ENCODE measurements around the gene MGAT2.
"Not testable (repeated sequence)": the region's sequence is repeated elsewhere in the genome, so short reads cannot be mapped to it uniquely, and the experiment has no call there.

The MGAT2 gene

DNA sequence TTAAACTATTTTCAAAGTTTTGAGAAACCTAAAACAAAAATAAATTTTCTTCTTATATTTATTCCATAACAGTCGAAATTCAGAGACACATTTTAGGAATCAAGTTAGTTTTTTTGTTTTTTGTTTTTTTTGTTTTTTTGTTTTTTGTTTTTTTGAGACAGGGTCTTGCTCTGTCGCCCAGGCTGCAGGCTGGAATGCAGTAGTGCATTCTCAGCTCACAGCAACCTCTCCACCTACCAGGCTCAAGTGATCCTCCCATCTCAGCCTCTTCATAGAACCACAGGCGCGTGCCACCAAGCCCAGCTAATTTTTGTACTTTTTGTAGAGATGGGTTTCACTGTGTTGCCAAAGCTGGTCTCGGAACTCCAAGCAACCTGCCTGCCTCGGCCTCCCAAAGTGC lies 32.9 kb downstream of the MGAT2 start:
- no peak for DNase-seq (ENCODE audit: low read depth, low spot score)

DNA sequence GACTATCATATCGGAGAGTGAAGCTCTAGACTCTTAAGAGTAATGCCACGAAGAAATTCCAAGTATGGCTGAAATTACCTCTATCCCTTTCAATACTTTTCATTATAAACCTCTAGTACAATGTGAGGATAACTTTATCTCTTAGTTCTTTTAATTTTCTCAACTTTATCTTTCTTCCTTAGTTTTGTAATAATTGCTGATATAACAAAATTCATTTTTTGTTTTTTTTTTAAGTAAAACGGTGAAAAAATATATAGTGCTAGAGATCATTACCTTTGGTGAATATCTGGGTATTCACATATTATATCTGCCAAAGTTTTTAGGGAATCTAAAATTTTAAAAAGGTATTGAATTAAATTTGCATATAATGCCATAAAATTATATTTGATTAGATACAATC lies 33.9 kb downstream of the MGAT2 start:
- DNase-seq (ENCODE audit: low read depth, low spot score), result no peak

DNA sequence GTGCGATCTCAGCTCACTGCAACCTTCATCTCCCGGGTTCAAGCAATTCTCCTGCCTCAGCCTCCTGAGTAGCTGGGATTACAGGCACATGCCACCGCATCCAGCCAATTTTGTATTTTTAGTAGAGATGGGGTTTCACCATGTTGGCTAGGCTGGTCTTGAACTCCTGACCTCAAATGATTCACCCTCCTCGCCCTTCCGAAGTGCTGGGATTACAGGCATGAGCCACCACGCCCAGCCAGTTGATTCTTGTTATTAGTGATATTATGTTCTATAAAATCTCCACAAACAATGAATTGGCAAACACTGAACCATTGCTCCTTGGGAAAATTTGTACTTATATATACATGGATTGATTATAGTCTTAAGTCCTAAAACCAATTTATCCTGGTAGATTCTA lies 36.9 kb downstream of the MGAT2 start:
- not testable (repeated sequence) for DNase-seq (ENCODE audit: low read depth, low spot score)

DNA sequence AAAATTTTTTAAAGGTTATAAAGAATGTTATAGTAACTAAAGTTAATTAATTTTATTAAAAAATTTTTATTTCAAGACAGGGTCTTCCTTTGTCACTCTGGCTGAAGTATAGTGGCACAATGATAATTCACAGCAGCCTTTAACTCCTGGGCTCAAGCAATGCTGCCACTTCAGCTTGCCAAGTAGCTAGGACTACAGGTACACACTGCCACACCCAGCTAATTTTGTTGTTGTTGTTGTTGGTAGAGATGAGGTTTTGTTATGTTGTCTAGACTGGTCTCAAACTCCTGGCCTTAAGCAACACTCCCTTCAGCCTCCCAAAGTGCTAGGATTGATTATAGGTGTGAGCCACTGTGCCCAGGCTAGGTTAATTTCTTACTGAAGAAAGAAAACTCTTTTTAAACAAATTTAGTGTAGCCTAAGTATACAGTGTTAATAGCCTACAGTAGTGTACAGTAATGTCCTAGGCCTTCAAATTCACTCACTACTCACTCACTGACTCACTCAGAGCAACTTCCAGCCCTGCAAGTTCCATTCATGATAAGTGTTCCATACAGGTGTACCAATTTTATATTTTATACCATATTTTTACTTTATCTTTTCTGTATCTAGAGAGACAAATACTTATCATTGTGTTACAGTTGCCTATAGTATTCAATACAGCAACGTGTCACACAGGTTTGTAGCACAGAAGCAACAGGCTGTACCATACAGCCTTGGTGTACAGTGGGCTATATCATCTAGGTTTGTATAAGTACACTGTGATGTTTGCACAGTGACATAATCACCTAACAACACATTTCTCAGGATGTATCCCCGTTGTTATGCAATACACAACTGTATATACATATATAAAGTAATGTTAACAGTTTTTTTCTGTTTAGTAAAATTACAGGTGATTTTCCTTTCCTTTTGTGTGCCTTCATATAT lies 39.2 kb downstream of the MGAT2 start:
- DNase-seq (ENCODE audit: low read depth, low spot score), result no peak

DNA sequence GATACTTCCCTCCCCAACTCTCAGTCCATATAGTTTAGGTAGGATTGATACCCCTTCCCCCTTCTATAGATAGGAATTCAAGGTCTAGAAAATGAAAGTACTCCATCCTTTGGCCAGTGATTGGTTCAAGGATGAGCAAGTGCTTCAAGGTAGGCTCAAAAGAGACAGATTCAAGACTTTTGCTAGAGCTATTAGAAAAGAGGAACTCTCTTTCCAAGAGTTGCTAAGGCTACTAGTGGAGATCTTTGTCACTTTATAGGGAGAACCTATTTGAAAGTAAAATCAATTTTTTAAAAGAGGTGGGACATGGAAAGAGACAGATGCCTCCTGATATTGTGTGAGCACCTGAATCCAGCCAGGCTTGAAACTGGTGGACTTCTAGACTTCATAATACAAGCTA lies 49.9 kb downstream of the MGAT2 start:
- DNase-seq (ENCODE audit: low read depth, low spot score), result no peak
